Endothelial cell of umbilical vein (primary cell): ENCODE data around the gene PDIA4. TPM values are rescaled to one million over a fixed set of nuclear protein-coding genes. Genes with fewer than 3 reads are reported as not detected.

Source experiments
- BruUV-seq: library from RNA; stranded (reverse); fragments of 400-500 nt; replicated peaks from 2 replicates; lab custom pipeline; 2021; lab: Mats Ljungman, UMichigan
- CTCF ChIA-PET: fragments of 300-600, 350-600 bp; sonication (Branson Sonifier 250); formaldehyde crosslinking; loops from one replicate; lab custom pipeline; 2021; ENCODE audit warnings: antibody characterized with exemption, inconsistent platforms; lab: Charles Lee
- POLR2A ChIA-PET: fragments of 300-600, 350-600 bp; sonication (Branson Sonifier 250); formaldehyde crosslinking; loops from one replicate; lab custom pipeline; 2021; ENCODE audit warnings: antibody characterized with exemption, inconsistent platforms; lab: Charles Lee
- DNase-seq: peaks from one replicate; pipeline ENCODE4 v3.0.0-alpha.2; 2011; ENCODE audit warnings: low read depth, low spot score
- FAIRE-seq: peaks from 2 replicates; lab custom pipeline; 2011; peaks lifted over from hg19 to GRCh38; lab: Jason Lieb, UNC
- H2AFZ ChIP-seq: 2 replicates; pipeline ENCODE4 v1.6.0; 2012; ENCODE audit warnings: low read depth, low read length, control low read depth, inconsistent platforms
- H3K27ac ChIP-seq: 2 replicates; pipeline ENCODE4 v1.5.1; 2011; ENCODE audit warnings: low read depth, mild to moderate bottlenecking, control low read depth, low read length, moderate library complexity; ENCODE audit not compliant: insufficient read depth
- H3K27me3 ChIP-seq, 2 experiments: 2 replicates each; pipeline versions ENCODE4 v1.6.0 to v1.6.1; 2011; ENCODE audit warnings: low read length in 2 of 2, mixed read lengths in 1 of 2; ENCODE audit not compliant: control insufficient read depth in 2 of 2, insufficient read depth in 2 of 2
- H3K36me3 ChIP-seq, 2 experiments: 2 replicates in 1 of 2; 3 replicates in 1 of 2; pipeline ENCODE4 v1.5.1; 2011; ENCODE audit warnings: low read length in 2 of 2, mild to moderate bottlenecking in 1 of 2, moderate library complexity in 1 of 2; ENCODE audit not compliant: control insufficient read depth in 2 of 2, insufficient read depth in 2 of 2; ENCODE audit errors: extremely low read depth in 1 of 2
- H3K4me1 ChIP-seq: 3 replicates; pipeline ENCODE4 v1.5.1; 2011; ENCODE audit warnings: mild to moderate bottlenecking, low read length; ENCODE audit not compliant: control insufficient read depth, insufficient read depth; ENCODE audit errors: extremely low read depth
- H3K4me2 ChIP-seq: 2 replicates; pipeline ENCODE4 v1.6.1; 2011; ENCODE audit warnings: low read length, control low read depth, mixed read lengths; ENCODE audit not compliant: insufficient read depth
- H3K4me3 ChIP-seq, 3 experiments: fragments of 200-600 bp in 1 of 3; sonication (generic), shearing (Covaris generic) in 1 of 3; replicated peaks in 1 of 3; 2 replicates each; pipeline ENCODE4 v1.5.1; 2011 to 2016; ENCODE audit warnings: control low read depth in 3 of 3, low read length in 3 of 3, mild to moderate bottlenecking in 2 of 3, inconsistent platforms in 1 of 3, low read depth in 1 of 3, moderate library complexity in 1 of 3; ENCODE audit not compliant: insufficient read depth in 1 of 3
- H3K79me2 ChIP-seq: 2 replicates; pipeline ENCODE4 v1.6.0; 2012; ENCODE audit warnings: low read length, inconsistent platforms; ENCODE audit not compliant: control insufficient read depth, insufficient read depth
- H3K9ac ChIP-seq: replicated peaks from 2 replicates; pipeline ENCODE3; 2011; ENCODE audit warnings: low read length, control low read depth; ENCODE audit not compliant: insufficient read depth; ENCODE audit errors: extremely low read depth
- H3K9me1 ChIP-seq: replicated peaks from 3 replicates; pipeline ENCODE4 v1.6.0; 2011; ENCODE audit warnings: mild to moderate bottlenecking, low read length; ENCODE audit not compliant: control insufficient read depth, insufficient read depth; ENCODE audit errors: extremely low read depth
- H3K9me3 ChIP-seq: replicated peaks from 2 replicates; pipeline ENCODE4 v1.5.1; 2012; ENCODE audit warnings: low read length, inconsistent platforms; ENCODE audit not compliant: control insufficient read depth, insufficient read depth
- H4K20me1 ChIP-seq: replicated peaks from 2 replicates; pipeline ENCODE3; 2011; ENCODE audit warnings: mild to moderate bottlenecking, low read length; ENCODE audit not compliant: control insufficient read depth, insufficient read depth; ENCODE audit errors: extremely low read depth
- EZH2 ChIP-seq: IDR thresholded peaks from 2 replicates; pipeline ENCODE4 v1.6.1; 2012; ENCODE audit warnings: borderline replicate concordance, low read depth, mild to moderate bottlenecking, moderate library complexity, low read length, inconsistent platforms; ENCODE audit not compliant: severe bottlenecking
- FOS ChIP-seq: IDR thresholded peaks from 2 replicates; pipeline ENCODE4 v1.6.1; 2011; ENCODE audit warnings: mild to moderate bottlenecking, low read length, moderate library complexity, borderline replicate concordance; ENCODE audit not compliant: insufficient read depth
- GATA2 ChIP-seq: IDR thresholded peaks from 2 replicates; pipeline ENCODE4 v1.7.0; 2011; ENCODE audit warnings: low read depth, mild to moderate bottlenecking, moderate library complexity, mixed read lengths, low read length; ENCODE audit not compliant: insufficient read length, insufficient read depth
- JUN ChIP-seq: IDR thresholded peaks from 2 replicates; pipeline ENCODE4 v1.6.1; 2011; ENCODE audit warnings: borderline replicate concordance, low read depth; ENCODE audit not compliant: insufficient read length, insufficient read depth
- MYC ChIP-seq: IDR thresholded peaks from one replicate; pipeline ENCODE4 v1.6.1; 2011; ENCODE audit warnings: mild to moderate bottlenecking, low read depth, low read length
- POLR2A ChIP-seq: IDR thresholded peaks from 2 replicates; pipeline ENCODE4 v1.6.1; 2012; ENCODE audit warnings: low read depth, mild to moderate bottlenecking, control low read depth, low read length
- POLR2AphosphoS5 ChIP-seq: IDR thresholded peaks from 2 replicates; pipeline ENCODE4 v1.6.1; 2012; ENCODE audit warnings: low read depth, mild to moderate bottlenecking, control low read depth, low read length, moderate library complexity; ENCODE audit not compliant: insufficient read depth
- dilution Hi-C: fragments of 300-500 bp; cut with MboI; formaldehyde crosslinking; loops from one replicate; pipeline ENCODE4 v1.15.0; 2019; ENCODE audit warnings: low sequenced_read_pairs; ENCODE audit not compliant: extremely low pct_ligation_motif_present
- intact Hi-C: fragments of 100-400 bp; cut with micrococcal nuclease; formaldehyde crosslinking; loops from one replicate; pipeline ENCODE4 v1.10.0; 2022
- polyA plus RNA-seq, 4 experiments: library from polyadenylated mRNA; depleted of rRNA in 3 of 4; stranded (reverse) in 3 of 4; unstranded in 1 of 4; fragments of >200 nt; gene quantifications; 2 replicates each; pipeline versions ENCODE4 v1.2.1 to v1.2.3, GENCODE V29; 2011 to 2012; ENCODE audit warnings: missing spikeins in 1 of 4
- total RNA-seq: library from RNA; stranded (reverse); gene quantifications from 2 replicates; pipeline ENCODE4 v1.2.3, GENCODE V29; 2021
- TF ChIP-seq, protein P1 (sequence below), 2 donors: IDR thresholded peaks; 1 replicate in 1 of 2; 2 replicates in 1 of 2; pipeline ENCODE4 v1.5.1; 2011; ENCODE audit warnings: low read length in 2 of 2, mild to moderate bottlenecking in 2 of 2, moderate library complexity in 2 of 2, control low read depth in 1 of 2, inconsistent platforms in 1 of 2, low read depth in 1 of 2; ENCODE audit not compliant: insufficient read depth in 1 of 2; ENCODE audit errors: extremely low read depth in 1 of 2
- TF ChIP-seq, protein P2 (sequence below): IDR thresholded peaks from 2 replicates; pipeline ENCODE4 v1.6.1; 2011; ENCODE audit not compliant: insufficient read depth, insufficient read length

The PDIA4 gene
- total and polyA plus RNA-seq, 2 donors (not counting 3 experiments of a cell fraction or from before 2014, with no cell fraction given) = 217 to 308 TPM

DNA sequence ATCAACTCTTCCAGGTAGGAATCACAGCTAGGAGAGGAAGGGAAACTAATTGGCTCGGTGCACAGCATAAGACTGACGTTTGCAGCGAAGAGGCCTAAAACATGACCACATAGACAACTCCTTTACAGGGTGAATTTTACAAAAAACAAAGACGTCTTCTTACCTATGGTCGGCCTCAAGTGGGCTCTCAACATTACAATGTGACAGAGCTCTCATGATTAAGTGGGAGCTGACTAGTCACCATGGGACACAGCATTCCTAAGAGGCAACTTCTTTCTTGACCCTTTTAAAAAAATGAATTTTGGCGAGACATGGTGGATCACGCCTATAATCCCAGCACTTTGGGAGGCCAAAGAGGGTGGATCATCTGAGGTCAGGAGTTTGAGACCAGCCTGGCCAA is 4.6 kb downstream of the PDIA4 start:
- Histone ChIP-seq H3K27ac (no peak overlapping the region), H3K9me1 (no peaks in the 10 kb centered on the region), H4K20me1 (no peaks in the 10 kb centered on the region), H3K79me2 (peaks cover 79% of the 10 kb centered on the region), H3K4me2 (no peak overlapping the region), H3K36me3 (peaks cover 10 to 11% of the 10 kb centered on the region in 2 experiments), H3K27me3 (no peaks in the 10 kb centered on the region), H2AFZ (no peak overlapping the region), H3K9ac (no peak overlapping the region), H3K9me3 (no peaks in the 10 kb centered on the region), H3K4me3 (no peak overlapping the region), H3K4me1 (peaks cover 6% of the 10 kb centered on the region)
- DNase-seq (no peak), FAIRE-seq (no peak)
- POLR2A ChIA-PET = no interaction called here
- TF ChIP-seq JUN = no peak
- TF ChIP-seq POLR2AphosphoS5 = no peak
- TF ChIP-seq FOS = no peak
- no peak for TF ChIP-seq MYC
- TF ChIP-seq GATA2 = no peak
- TF ChIP-seq EZH2 = no peak
- dilution Hi-C loops = no loop called here
- intact Hi-C loops = loop anchor here (10.0 kb wide), 1 partner anchor 471 kb away; the partner anchor contains the start of gene ZNF746
- CTCF ChIA-PET = interaction anchor here (0.9 to 7.6 kb wide), 2 partner anchors 12 to 42 kb away, joined by 3 to 79 read pairs; no protein-coding TSS in a partner anchor
- no TSS peak for BruUV-seq

DNA sequence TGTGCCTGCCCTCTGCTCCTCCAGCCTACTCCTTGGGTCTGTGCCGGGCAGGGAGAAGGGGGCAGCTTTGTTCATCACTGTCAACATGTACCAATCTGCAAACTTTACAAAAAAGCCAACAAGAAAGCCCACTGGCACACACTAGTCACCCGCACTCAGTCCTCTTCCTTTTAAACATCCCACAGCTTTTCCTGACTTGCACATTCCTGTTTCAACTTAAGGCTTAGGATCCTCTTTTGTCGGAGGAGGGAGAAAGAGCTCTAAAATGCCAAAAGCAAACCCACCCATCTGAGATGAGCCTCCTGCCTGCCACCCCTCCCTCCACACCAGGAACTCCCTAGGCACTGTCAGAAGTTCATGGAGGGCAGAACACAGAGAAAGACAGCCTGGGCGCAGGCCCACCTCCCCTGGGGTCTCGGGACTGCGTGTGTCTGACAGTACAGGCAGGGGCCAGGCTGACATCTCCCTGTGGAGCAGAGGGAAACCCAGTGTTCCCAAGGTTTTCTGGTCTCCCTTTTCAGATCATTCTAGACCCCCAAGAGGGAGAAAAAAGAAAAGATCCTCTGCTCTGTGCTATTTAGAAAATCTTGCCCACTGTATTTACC is 5.4 kb downstream of the PDIA4 start:
- TF ChIP-seq JUN (no peak), POLR2AphosphoS5 (no peak), GATA2 (no peak), MYC (no peak), EZH2 (no peak), FOS (no peak), POLR2A (no peak)
- TF ChIP-seq, protein P1, sequence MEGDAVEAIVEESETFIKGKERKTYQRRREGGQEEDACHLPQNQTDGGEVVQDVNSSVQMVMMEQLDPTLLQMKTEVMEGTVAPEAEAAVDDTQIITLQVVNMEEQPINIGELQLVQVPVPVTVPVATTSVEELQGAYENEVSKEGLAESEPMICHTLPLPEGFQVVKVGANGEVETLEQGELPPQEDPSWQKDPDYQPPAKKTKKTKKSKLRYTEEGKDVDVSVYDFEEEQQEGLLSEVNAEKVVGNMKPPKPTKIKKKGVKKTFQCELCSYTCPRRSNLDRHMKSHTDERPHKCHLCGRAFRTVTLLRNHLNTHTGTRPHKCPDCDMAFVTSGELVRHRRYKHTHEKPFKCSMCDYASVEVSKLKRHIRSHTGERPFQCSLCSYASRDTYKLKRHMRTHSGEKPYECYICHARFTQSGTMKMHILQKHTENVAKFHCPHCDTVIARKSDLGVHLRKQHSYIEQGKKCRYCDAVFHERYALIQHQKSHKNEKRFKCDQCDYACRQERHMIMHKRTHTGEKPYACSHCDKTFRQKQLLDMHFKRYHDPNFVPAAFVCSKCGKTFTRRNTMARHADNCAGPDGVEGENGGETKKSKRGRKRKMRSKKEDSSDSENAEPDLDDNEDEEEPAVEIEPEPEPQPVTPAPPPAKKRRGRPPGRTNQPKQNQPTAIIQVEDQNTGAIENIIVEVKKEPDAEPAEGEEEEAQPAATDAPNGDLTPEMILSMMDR (IDR thresholded peaks at IDR 0.05; ENCODE audit: extremely low read depth in 1 of 2, insufficient read depth in 1 of 2, low read depth in 1 of 2, low read length in 2 of 2) = no peak
- TF ChIP-seq, protein P2, sequence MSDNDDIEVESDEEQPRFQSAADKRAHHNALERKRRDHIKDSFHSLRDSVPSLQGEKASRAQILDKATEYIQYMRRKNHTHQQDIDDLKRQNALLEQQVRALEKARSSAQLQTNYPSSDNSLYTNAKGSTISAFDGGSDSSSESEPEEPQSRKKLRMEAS = no peak
- H3K9me1 ChIP-seq = no peaks in the 10 kb centered on the region
- dilution Hi-C loops (no loop called here), intact Hi-C loops (loop anchor here (10.0 kb wide), 1 partner anchor 472 kb away; the partner anchor contains the start of gene ZNF746)
- no peaks in the 10 kb centered on the region for H3K27me3 ChIP-seq
- no peak overlapping the region for H3K4me3 ChIP-seq
- peaks cover 6% of the 10 kb centered on the region for H3K4me1 ChIP-seq
- peaks cover 76% of the 10 kb centered on the region for H3K79me2 ChIP-seq
- BruUV-seq = no TSS peak
- H3K27ac ChIP-seq = no peak overlapping the region
- DNase-seq (no peak), FAIRE-seq (no peak)
- H3K9ac ChIP-seq = no peak overlapping the region
- ChIA-PET POLR2A (no interaction called here), CTCF (interaction anchor here (0.9 to 2.4 kb wide), 3 partner anchors 11 to 43 kb away, joined by 3 to 6 read pairs (median 3); no protein-coding TSS in a partner anchor)
- no peak overlapping the region for H2AFZ ChIP-seq
- no peak overlapping the region for H3K4me2 ChIP-seq
- no peaks in the 10 kb centered on the region for H3K9me3 ChIP-seq
- no peaks in the 10 kb centered on the region for H4K20me1 ChIP-seq
- peaks cover 10 to 13% of the 10 kb centered on the region in 2 experiments for H3K36me3 ChIP-seq
